Measurements from ENCODE around the gene NPIPA7.
"Not testable (repeated sequence)": the region's sequence is repeated elsewhere in the genome, so short reads cannot be mapped to it uniquely, and the experiment has no call there.

- TF ChIP-seq CTCF, POLR2A (IDR thresholded peaks at IDR 0.05): not testable (repeated sequence)
These were observed 11.7 kb upstream of the NPIPA7 start for GRCh38 chr16:16367285-16367628.
